HEK293 (cell line): ENCODE data around the gene RABAC1.

Experiments used
- GFI1B ChIP-seq: fragments of 450-650 bp; formaldehyde crosslinking; IDR thresholded peaks from 2 replicates; pipeline ENCODE4 v1.5.1; 2016; ENCODE audit warnings: missing biosample characterization, missing genetic modification characterization
- HOXC10 ChIP-seq: sonication (generic); formaldehyde crosslinking; IDR thresholded peaks from 2 replicates; pipeline ENCODE4 v1.8.1; 2023; ENCODE audit warnings: mild to moderate bottlenecking, missing genetic modification reagents
- SALL2 ChIP-seq: fragments of 450-650 bp; formaldehyde crosslinking; IDR thresholded peaks from 2 replicates; pipeline ENCODE4 v1.5.0; 2017; ENCODE audit warnings: missing biosample characterization, mild to moderate bottlenecking, missing genetic modification characterization, borderline replicate concordance
- YY1 ChIP-seq: fragments of 450-650 bp; formaldehyde crosslinking; IDR thresholded peaks from 2 replicates; pipeline ENCODE4 v1.5.1; 2018; ENCODE audit warnings: missing biosample characterization, missing genetic modification characterization
- ZBTB21 ChIP-seq: fragments of 450-650 bp; formaldehyde crosslinking; IDR thresholded peaks from 2 replicates; pipeline ENCODE4 v1.5.1; 2017; ENCODE audit warnings: missing biosample characterization, missing genetic modification characterization
- ZBTB7A ChIP-seq: fragments of 450-650 bp; formaldehyde crosslinking; IDR thresholded peaks from 2 replicates; pipeline ENCODE4 v1.5.1; 2016; ENCODE audit warnings: low read depth, missing biosample characterization, missing genetic modification characterization
- ZNF138 ChIP-seq: fragments of 450-650 bp; formaldehyde crosslinking; IDR thresholded peaks from 2 replicates; pipeline ENCODE4 v1.5.1; 2016; ENCODE audit warnings: missing biosample characterization, missing genetic modification characterization, borderline replicate concordance
- ZNF214 ChIP-seq: fragments of 450-650 bp; formaldehyde crosslinking; IDR thresholded peaks from 2 replicates; pipeline ENCODE4 v1.5.1; 2017; ENCODE audit warnings: missing biosample characterization, mild to moderate bottlenecking, missing genetic modification characterization, borderline replicate concordance
- ZNF571 ChIP-seq: fragments of 450-650 bp; formaldehyde crosslinking; IDR thresholded peaks from 2 replicates; pipeline ENCODE4 v1.5.0; 2017; ENCODE audit warnings: missing biosample characterization, missing genetic modification characterization
- TF ChIP-seq, protein P1 (sequence below): fragments of 450-650 bp; formaldehyde crosslinking; IDR thresholded peaks from 2 replicates; pipeline ENCODE4 v1.5.1; 2016; ENCODE audit warnings: missing biosample characterization, missing genetic modification characterization
- TF ChIP-seq, protein P2 (sequence below): fragments of 450-650 bp; formaldehyde crosslinking; conservative IDR thresholded peaks from 2 replicates; pipeline ENCODE4 v1.5.1; 2016; ENCODE audit warnings: low read depth, missing biosample characterization, missing genetic modification characterization
- TF ChIP-seq, protein P3 (sequence below): fragments of 450-650 bp; IDR thresholded peaks from 2 replicates; pipeline ENCODE4 v1.5.1; 2018; ENCODE audit warnings: missing biosample characterization, mild to moderate bottlenecking, missing genetic modification characterization
- TF ChIP-seq, protein P4 (sequence below): fragments of 450-650 bp; formaldehyde crosslinking; IDR thresholded peaks from 2 replicates; pipeline ENCODE4 v1.5.1; 2016; ENCODE audit warnings: missing biosample characterization, missing genetic modification characterization, low read depth

DNA sequence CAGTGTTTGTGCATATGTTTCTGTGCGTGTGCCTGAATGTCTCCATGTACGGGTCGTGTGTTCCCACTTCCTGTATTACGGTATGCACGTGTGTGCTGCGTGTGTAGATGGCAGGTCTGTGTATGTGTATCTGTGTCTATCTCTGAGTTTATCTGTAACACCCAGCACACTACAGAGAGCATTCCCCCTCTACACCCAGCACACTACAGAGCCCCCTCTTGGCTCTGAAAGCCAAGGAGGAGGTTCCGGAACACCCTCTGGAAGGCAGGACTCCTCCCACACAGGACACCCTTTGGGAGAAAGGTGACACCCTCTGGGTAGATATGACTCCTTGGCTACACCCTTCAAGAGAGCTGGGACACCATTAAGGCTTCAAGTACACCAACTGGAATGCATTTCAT is 28.8 kb downstream of the RABAC1 start:
- TF ChIP-seq ZBTB7A (no peak), YY1 (no peak), ZNF138 (tag by site-specific recombination) (no peak), ZNF571 (tag by site-specific recombination) (no peak), GFI1B (tag by site-specific recombination) (no peak), HOXC10 (CRISPR knock-in tag) (no peak), ZBTB21 (no peak), ZNF214 (tag by site-specific recombination) (no peak), SALL2 (no peak)
- TF ChIP-seq, protein P1, sequence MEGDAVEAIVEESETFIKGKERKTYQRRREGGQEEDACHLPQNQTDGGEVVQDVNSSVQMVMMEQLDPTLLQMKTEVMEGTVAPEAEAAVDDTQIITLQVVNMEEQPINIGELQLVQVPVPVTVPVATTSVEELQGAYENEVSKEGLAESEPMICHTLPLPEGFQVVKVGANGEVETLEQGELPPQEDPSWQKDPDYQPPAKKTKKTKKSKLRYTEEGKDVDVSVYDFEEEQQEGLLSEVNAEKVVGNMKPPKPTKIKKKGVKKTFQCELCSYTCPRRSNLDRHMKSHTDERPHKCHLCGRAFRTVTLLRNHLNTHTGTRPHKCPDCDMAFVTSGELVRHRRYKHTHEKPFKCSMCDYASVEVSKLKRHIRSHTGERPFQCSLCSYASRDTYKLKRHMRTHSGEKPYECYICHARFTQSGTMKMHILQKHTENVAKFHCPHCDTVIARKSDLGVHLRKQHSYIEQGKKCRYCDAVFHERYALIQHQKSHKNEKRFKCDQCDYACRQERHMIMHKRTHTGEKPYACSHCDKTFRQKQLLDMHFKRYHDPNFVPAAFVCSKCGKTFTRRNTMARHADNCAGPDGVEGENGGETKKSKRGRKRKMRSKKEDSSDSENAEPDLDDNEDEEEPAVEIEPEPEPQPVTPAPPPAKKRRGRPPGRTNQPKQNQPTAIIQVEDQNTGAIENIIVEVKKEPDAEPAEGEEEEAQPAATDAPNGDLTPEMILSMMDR (tag by site-specific recombination): no peak
- TF ChIP-seq, protein P2, sequence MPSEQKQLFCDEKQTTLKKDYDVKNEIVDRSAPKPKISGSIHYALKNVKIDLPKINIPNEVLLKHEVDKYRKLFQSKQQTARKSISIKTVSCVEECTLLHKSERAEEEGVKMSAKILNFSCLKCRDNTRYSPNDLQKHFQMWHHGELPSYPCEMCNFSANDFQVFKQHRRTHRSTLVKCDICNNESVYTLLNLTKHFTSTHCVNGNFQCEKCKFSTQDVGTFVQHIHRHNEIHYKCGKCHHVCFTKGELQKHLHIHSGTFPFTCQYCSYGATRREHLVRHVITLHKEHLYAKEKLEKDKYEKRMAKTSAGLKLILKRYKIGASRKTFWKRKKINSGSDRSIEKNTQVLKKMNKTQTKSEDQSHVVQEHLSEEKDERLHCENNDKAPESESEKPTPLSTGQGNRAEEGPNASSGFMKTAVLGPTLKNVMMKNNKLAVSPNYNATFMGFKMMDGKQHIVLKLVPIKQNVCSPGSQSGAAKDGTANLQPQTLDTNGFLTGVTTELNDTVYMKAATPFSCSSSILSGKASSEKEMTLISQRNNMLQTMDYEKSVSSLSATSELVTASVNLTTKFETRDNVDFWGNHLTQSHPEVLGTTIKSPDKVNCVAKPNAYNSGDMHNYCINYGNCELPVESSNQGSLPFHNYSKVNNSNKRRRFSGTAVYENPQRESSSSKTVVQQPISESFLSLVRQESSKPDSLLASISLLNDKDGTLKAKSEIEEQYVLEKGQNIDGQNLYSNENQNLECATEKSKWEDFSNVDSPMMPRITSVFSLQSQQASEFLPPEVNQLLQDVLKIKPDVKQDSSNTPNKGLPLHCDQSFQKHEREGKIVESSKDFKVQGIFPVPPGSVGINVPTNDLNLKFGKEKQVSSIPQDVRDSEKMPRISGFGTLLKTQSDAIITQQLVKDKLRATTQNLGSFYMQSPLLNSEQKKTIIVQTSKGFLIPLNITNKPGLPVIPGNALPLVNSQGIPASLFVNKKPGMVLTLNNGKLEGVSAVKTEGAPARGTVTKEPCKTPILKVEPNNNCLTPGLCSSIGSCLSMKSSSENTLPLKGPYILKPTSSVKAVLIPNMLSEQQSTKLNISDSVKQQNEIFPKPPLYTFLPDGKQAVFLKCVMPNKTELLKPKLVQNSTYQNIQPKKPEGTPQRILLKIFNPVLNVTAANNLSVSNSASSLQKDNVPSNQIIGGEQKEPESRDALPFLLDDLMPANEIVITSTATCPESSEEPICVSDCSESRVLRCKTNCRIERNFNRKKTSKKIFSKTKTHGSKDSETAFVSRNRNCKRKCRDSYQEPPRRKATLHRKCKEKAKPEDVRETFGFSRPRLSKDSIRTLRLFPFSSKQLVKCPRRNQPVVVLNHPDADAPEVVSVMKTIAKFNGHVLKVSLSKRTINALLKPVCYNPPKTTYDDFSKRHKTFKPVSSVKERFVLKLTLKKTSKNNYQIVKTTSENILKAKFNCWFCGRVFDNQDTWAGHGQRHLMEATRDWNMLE (tag by site-specific recombination): no peak
- TF ChIP-seq, protein P3, sequence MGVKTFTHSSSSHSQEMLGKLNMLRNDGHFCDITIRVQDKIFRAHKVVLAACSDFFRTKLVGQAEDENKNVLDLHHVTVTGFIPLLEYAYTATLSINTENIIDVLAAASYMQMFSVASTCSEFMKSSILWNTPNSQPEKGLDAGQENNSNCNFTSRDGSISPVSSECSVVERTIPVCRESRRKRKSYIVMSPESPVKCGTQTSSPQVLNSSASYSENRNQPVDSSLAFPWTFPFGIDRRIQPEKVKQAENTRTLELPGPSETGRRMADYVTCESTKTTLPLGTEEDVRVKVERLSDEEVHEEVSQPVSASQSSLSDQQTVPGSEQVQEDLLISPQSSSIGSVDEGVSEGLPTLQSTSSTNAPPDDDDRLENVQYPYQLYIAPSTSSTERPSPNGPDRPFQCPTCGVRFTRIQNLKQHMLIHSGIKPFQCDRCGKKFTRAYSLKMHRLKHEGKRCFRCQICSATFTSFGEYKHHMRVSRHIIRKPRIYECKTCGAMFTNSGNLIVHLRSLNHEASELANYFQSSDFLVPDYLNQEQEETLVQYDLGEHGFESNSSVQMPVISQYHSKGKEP (tag by site-specific recombination): no peak
- TF ChIP-seq, protein P4, sequence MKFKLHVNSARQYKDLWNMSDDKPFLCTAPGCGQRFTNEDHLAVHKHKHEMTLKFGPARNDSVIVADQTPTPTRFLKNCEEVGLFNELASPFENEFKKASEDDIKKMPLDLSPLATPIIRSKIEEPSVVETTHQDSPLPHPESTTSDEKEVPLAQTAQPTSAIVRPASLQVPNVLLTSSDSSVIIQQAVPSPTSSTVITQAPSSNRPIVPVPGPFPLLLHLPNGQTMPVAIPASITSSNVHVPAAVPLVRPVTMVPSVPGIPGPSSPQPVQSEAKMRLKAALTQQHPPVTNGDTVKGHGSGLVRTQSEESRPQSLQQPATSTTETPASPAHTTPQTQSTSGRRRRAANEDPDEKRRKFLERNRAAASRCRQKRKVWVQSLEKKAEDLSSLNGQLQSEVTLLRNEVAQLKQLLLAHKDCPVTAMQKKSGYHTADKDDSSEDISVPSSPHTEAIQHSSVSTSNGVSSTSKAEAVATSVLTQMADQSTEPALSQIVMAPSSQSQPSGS: no peak
